HG02852 (cell line): ENCODE data around the gene TMEM63C.

Source experiments
- ATAC-seq: cut with Tn5 transposase; IDR thresholded peaks from one replicate; pipeline ENCODE4 v1.9.1; 2021; ENCODE audit warnings: mild to moderate bottlenecking, moderate library complexity; ENCODE audit not compliant: unreplicated experiment

TMEM63C gene

DNA sequence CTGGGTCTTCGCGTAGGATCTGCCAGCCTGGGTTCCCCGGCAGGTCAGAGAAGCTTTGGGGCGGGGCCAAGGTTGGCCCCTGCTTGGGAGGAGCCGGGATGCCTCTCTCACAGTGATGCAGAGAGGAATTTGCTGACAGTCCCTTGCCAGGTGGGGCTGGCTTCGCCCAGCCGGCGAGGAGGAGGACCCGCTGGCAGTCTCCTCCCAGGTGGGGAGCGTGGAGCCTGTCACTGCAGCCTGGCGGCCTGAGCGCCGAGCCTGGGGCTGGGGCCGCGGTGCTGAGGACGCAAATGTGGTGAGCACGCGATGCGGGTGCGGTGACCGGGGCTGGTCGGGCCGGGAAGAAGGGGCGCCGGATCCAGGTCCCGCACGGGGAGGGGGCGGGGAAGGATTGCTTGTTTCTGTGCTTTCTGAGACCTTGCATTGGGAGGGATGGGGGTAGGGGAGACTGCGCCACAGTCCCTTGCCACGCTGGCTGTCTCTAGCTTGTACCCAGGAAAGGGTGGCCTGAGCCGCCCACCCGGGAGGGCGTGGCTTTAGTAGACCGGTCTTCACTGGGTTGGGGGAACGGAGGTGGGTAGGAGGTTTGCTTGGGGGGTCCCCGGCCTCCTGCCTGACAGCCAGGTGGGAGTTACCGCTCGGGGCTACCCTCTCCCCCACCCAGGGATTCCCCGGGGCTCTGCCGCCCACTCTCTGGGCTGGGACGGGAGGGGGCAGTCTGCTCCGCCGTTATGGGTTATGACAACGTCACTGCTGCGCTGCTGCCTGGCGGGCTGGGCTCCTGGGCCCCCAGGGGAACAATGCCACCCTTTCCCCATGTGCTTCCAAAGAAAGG, at the start of gene TMEM63C:
Gene TMEM63C (plus strand): TSS at position 196 of the 835 bp plus-strand sequence. CDS start 37,016 bp downstream, outside the sequence.
- ATAC-seq = peak; percentile 76

- ATAC-seq = no peak
These were observed 49.6 kb upstream of the TMEM63C start for GRCh38 chr14:77131871-77132486.

GRCh38 chr14:77133720-77134338, 47.8 kb upstream of the TMEM63C start:
- ATAC-seq = peak; percentile 64

DNA sequence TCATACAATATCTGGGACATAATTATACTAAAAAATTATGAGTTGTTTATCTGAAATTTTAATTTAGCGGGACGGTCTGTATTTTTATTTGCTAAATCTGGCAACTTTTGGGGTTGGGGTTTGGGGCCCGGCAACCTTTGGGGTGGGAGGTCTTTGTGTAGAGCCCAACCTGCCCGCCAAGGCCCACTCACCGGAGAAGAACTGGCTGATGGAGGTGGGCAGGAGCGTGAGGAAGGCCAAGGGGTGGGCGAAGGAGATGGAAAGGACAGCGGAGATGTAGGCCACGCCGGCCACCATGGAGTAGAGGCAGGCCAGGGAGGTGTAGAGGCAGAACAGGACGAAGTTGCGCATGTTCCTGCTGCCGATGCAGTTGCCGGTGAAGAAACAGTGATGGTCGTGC, 42.6 kb upstream of the TMEM63C start:
- ATAC-seq = no peak

DNA sequence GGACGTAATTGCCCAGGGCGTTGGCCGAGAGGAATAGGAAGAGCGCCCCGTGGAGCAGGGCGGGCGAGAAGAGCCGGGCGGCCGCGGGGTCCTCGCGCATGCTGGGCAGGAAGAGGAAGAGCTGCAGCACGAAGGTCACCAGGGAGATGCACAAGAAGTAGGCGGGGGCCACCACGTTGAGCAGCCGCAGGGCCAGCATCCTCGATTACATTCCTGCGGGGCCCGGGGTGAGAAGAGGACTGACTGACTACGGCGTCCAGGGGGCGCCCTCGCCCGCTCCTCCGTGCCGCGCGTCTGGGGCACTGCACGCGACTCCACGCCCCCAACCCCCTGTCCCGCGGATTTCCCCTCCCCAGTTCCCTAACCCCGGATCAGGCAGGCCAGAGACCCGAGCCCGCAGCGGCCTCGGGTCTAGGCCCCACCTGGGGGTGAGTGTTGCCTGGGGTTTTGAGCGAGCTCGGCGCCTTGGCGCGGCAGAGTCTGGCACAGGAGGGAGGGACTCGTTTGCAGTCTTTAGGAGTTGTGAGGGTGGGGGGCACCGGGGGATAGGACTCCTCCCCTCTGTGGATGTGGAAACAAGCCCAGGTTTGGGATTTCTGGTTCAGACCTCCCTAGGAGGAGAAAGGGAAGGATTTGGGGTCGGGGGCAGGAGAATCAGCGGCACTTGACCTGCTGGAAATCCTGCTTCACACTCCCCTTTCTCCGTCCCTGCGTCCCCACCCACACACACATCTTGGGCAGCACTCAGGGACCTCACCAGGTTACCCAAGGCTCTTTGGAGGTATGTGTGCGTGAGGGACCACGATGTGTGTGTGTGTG, 41.8 kb upstream of the TMEM63C start:
- no peak for ATAC-seq

- no peak for ATAC-seq
These were observed 41.0 kb upstream of the TMEM63C start for GRCh38 chr14:77140359-77141213.

DNA sequence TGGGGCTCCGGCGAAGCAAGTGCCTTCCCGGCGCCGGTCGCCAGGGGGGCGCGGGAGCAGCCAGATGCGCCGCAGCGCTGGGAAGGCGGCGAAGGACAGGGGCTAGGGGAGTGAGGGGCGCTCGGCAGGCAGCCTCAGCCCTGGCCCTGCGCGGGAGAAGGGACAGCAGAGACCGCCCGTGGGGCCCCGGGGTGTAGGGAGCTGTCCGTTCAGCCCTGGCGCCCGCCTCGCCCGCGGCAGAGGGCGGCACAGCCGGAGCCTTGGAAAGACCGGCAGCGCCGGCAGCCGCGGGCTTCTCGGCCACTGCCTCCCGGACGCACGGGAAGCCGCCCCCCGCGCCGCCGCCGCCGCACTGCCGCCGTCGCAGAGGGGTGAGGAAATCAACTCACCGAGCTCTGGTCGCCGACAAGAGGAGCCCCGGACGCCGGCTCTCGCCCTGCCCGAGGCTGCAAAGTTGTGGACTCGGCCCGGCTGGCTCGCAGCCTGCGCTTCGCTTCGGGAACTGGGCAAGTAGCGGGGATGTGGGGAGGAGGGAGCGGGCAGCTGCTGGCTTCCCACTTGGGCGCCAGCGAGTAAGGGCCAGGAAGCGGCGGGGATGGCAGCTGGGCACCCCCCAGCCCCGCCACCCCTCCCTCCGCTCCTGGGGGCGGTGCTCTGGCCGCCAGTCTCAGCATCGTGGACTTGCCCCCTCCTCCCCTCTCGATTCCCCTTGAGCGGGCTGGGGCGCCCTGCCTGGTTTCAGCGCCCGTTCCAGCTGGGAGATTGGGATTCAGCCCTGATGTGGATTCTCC, 40.2 kb upstream of the TMEM63C start, which contains the start of gene ZDHHC22:
Gene ZDHHC22 (minus strand): TSS at position 578 of the 791 bp plus-strand sequence. CDS start 2,053 bp downstream, outside the sequence.
- no peak for ATAC-seq

GRCh38 chr14:77142005-77142800, 39.4 kb upstream of the TMEM63C start:
- ATAC-seq = no peak

GRCh38 chr14:77143071-77143470, 38.5 kb upstream of the TMEM63C start:
- ATAC-seq = no peak

GRCh38 chr14:77144412-77145115, 37.0 kb upstream of the TMEM63C start:
- ATAC-seq = no peak

GRCh38 chr14:77145975-77146740, 35.4 kb upstream of the TMEM63C start:
- no peak for ATAC-seq

GRCh38 chr14:77148510-77149231, 32.9 kb upstream of the TMEM63C start:
- no peak for ATAC-seq

DNA sequence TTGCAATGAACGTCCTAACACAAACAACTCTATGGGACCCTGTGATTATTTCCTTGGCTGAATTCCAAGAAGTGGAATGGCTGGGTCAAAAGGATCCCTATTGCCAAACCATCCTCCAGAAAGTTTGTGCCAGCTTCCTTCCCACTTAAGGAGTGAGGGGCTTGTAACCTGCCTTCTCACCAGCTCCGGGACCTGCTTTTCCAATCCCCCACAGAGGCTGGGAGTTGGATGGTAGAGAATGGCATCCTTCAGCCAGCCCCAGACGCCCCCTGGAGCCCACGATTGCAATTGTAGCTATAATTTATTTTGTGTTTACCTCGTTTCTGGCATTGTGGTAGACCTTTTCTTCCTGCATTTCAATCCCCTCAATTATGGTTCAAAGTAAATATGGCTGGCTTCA, 30.4 kb upstream of the TMEM63C start:
- ATAC-seq = no peak

DNA sequence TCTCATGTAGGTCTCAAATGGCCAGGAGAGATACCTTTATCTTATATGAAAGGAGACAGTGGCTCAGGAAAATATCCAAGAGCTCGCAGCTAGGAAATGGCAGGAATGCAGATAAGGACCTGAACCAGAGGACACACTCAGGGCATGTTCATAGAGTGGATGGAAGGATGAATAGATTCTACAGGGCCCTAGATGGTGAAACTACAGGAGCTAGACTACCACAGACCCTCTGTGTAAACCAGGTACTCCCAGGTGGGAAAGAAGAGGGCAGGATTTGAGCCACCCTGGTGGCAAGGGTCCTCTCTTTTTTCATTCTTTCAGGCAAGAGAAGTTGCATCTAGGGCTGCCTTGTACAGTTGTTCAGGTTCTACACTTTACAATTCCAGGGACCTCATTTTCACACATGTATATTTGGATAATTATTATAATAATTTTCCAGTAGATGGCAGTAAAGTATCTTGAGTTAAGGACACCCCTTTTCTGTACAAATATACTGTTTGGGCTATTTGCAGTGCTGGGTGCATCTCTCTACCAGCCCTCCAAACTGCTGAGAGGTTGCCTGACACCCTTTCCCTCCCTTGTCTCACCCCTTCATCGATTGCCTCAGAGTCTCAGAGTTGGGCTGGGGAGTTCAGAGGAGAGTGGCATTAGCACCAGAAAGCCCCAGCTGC, 29.5 kb upstream of the TMEM63C start:
- no peak for ATAC-seq

DNA sequence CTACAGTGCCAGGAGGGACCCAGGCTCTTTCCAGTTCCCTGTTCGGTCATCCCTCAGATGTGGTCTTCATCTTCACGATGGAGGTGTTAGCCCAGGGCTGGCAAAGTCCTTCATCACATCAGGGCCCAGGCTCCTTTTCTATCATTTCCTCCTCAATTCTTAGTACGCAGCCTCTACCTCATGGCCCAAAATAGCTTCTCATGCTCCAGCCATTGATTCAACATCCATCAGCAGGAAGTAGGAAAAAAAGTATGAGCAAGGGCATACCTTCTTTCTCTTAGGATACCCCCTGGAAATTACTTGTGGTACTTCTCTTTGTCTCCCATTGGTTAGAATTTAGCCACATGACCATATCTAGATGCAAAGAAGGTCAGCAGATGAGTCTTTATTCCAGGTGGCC, 27.8 kb upstream of the TMEM63C start:
- ATAC-seq = no peak

GRCh38 chr14:77154421-77154820, 27.2 kb upstream of the TMEM63C start:
- ATAC-seq = no peak
